ENCODE measurements around the gene CDH2.

DNA sequence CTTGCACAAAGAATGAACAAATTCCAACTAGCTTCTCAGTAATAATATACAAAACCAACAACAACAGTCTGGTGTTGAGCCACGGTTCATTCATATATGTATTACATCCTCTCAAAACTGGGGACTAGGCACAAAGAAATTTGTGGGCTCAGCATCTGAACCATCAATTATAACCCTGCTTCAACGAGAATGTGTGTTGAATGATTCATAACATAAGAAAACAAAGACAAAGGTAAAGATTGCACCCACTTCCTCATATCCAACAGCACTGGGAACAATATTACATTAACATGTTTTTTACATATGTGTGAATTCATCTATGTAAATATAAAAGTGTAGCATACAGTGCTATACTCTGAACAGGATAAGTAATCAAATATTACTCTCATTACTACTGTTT, 144.8 kb downstream of the CDH2 start:
- TF ChIP-seq, protein P1, sequence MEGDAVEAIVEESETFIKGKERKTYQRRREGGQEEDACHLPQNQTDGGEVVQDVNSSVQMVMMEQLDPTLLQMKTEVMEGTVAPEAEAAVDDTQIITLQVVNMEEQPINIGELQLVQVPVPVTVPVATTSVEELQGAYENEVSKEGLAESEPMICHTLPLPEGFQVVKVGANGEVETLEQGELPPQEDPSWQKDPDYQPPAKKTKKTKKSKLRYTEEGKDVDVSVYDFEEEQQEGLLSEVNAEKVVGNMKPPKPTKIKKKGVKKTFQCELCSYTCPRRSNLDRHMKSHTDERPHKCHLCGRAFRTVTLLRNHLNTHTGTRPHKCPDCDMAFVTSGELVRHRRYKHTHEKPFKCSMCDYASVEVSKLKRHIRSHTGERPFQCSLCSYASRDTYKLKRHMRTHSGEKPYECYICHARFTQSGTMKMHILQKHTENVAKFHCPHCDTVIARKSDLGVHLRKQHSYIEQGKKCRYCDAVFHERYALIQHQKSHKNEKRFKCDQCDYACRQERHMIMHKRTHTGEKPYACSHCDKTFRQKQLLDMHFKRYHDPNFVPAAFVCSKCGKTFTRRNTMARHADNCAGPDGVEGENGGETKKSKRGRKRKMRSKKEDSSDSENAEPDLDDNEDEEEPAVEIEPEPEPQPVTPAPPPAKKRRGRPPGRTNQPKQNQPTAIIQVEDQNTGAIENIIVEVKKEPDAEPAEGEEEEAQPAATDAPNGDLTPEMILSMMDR (IDR thresholded peaks at IDR 0.05; ENCODE audit: low read depth, low read length): no peak
- TF ChIP-seq EZH2phosphoT487 (IDR thresholded peaks at IDR 0.05; ENCODE audit: low read depth): no peak
